IMR-90 (cell line): ENCODE measurements around the gene BCL6. TPM values are rescaled to one million over a fixed set of nuclear protein-coding genes. Genes with fewer than 3 reads are reported as not detected.

ENCODE experiments used
- ATAC-seq: fragments of 200-7000 bp; cut with Tn5 transposase; 2 replicates; pipeline ENCODE4 v1.9.1; 2020; ENCODE audit warnings: low read depth, mild to moderate bottlenecking, moderate library complexity
- BruUV-seq: library from RNA; stranded (reverse); fragments of 400-500 nt; replicated peaks from 2 replicates; lab custom pipeline; 2021; lab: Mats Ljungman, UMichigan
- CTCF ChIA-PET: fragments of 300-600 bp; formaldehyde crosslinking; extraction: SDS; loops from one replicate; lab custom pipeline; 2021; ENCODE audit warnings: antibody characterized with exemption; lab: Yijun Ruan, JAX
- POLR2A ChIA-PET: fragments of 300-600 bp; sonication (Branson Sonifier 250); formaldehyde crosslinking; loops from one replicate; lab custom pipeline; 2022; ENCODE audit warnings: antibody characterized with exemption; ENCODE audit not compliant: unreplicated experiment; lab: Charles Lee
- DNase-seq: peaks from one replicate; pipeline ENCODE4 v3.0.0; 2013
- H2AFZ ChIP-seq: replicated peaks from 2 replicates; pipeline ENCODE3; 2013; ENCODE audit warnings: low read length, mild to moderate bottlenecking; ENCODE audit not compliant: poor library complexity
- H2AK5ac ChIP-seq: 2 replicates; pipeline ENCODE4 v1.6.1; 2013; ENCODE audit warnings: low read depth, low read length, inconsistent platforms
- H2AK9ac ChIP-seq: replicated peaks from 2 replicates; pipeline ENCODE3; 2013; ENCODE audit warnings: mild to moderate bottlenecking, low read depth, low read length, moderate library complexity; ENCODE audit not compliant: poor library complexity
- H2BK120ac ChIP-seq: 2 replicates; pipeline ENCODE4 v1.6.1; 2013; ENCODE audit warnings: low read depth, low read length, inconsistent platforms
- H2BK15ac ChIP-seq: 3 replicates; pipeline ENCODE4 v1.6.1; 2013; ENCODE audit warnings: low read depth, low read length, inconsistent platforms
- H2BK20ac ChIP-seq: 2 replicates; pipeline ENCODE4 v1.6.1; 2013; ENCODE audit warnings: low read depth, mild to moderate bottlenecking, inconsistent platforms, low read length, moderate library complexity
- H2BK5ac ChIP-seq: 2 replicates; pipeline ENCODE4 v1.6.1; 2013; ENCODE audit warnings: mild to moderate bottlenecking, low read depth, low read length, inconsistent platforms; ENCODE audit not compliant: poor library complexity, severe bottlenecking
- H3K14ac ChIP-seq: replicated peaks from 2 replicates; pipeline ENCODE4 v1.6.1; 2013; ENCODE audit warnings: low read depth, low read length, inconsistent platforms
- H3K18ac ChIP-seq: 2 replicates; pipeline ENCODE4 v1.6.1; 2013; ENCODE audit warnings: low read depth, low read length, control low read depth
- H3K23ac ChIP-seq: 2 replicates; pipeline ENCODE4 v1.6.1; 2013; ENCODE audit warnings: low read depth, low read length, inconsistent platforms
- H3K27ac ChIP-seq: 2 replicates; pipeline ENCODE4 v1.5.1; 2013; ENCODE audit warnings: mild to moderate bottlenecking, control low read depth, low read length; ENCODE audit not compliant: insufficient read depth
- H3K27me3 ChIP-seq: 2 replicates; pipeline ENCODE4 v1.6.1; 2013; ENCODE audit warnings: low read length; ENCODE audit not compliant: control insufficient read depth, insufficient read depth
- H3K36me3 ChIP-seq: 2 replicates; pipeline ENCODE4 v1.6.1; 2013; ENCODE audit warnings: low read length, mixed read lengths; ENCODE audit not compliant: control insufficient read depth, insufficient read depth
- H3K4ac ChIP-seq: 2 replicates; pipeline ENCODE4 v1.6.1; 2013; ENCODE audit warnings: low read depth, low read length, inconsistent platforms
- H3K4me1 ChIP-seq: 2 replicates; pipeline ENCODE4 v1.6.1; 2013; ENCODE audit warnings: low read length, mixed read lengths; ENCODE audit not compliant: control insufficient read depth, insufficient read depth
- H3K4me2 ChIP-seq: 2 replicates; pipeline ENCODE4 v1.6.1; 2013; ENCODE audit warnings: low read depth, mild to moderate bottlenecking, control low read depth, low read length, moderate library complexity
- H3K4me3 ChIP-seq: 2 replicates; pipeline ENCODE4 v1.5.1; 2013; ENCODE audit warnings: low read depth, mild to moderate bottlenecking, control low read depth, low read length, moderate library complexity; ENCODE audit not compliant: insufficient read depth
- H3K56ac ChIP-seq: 2 replicates; pipeline ENCODE4 v1.6.1; 2013; ENCODE audit warnings: low read length, inconsistent platforms; ENCODE audit not compliant: insufficient read depth; ENCODE audit errors: extremely low read depth
- H3K79me1 ChIP-seq, 2 experiments: 2 replicates each; pipeline ENCODE4 v1.6.1; 2013; ENCODE audit warnings: low read length in 2 of 2, inconsistent platforms in 1 of 2, low read depth in 1 of 2
- H3K9ac ChIP-seq: 2 replicates; pipeline ENCODE4 v1.6.1; 2013; ENCODE audit warnings: low read depth, low read length, control low read depth
- H3K9me1 ChIP-seq: 2 replicates; pipeline ENCODE4 v1.6.1; 2013; ENCODE audit warnings: low read length, inconsistent platforms; ENCODE audit not compliant: insufficient read depth
- H3K9me3 ChIP-seq: 2 replicates; pipeline ENCODE4 v1.6.1; 2013; ENCODE audit warnings: low read length; ENCODE audit not compliant: control insufficient read depth, insufficient read depth
- H4K20me1 ChIP-seq: 2 replicates; pipeline ENCODE4 v1.6.1; 2013; ENCODE audit warnings: low read length, inconsistent platforms; ENCODE audit not compliant: insufficient read depth
- H4K5ac ChIP-seq: 2 replicates; pipeline ENCODE4 v1.6.1; 2013; ENCODE audit warnings: mild to moderate bottlenecking, low read depth, low read length, control low read depth
- H4K8ac ChIP-seq, 2 experiments: 2 replicates each; pipeline ENCODE4 v1.6.1; 2013; ENCODE audit warnings: low read depth in 2 of 2, low read length in 2 of 2, control low read depth in 1 of 2, inconsistent platforms in 1 of 2
- H4K91ac ChIP-seq: 2 replicates; pipeline ENCODE4 v1.6.1; 2013; ENCODE audit warnings: low read depth, low read length, inconsistent platforms; ENCODE audit not compliant: insufficient read depth
- BHLHE40 ChIP-seq: fragments of 150-350 bp; IDR thresholded peaks from 2 replicates; pipeline ENCODE4 v1.6.1; 2016; ENCODE audit warnings: mild to moderate bottlenecking, low read depth, low read length
- CTCF ChIP-seq: conservative IDR thresholded peaks from 2 replicates; pipeline ENCODE4 v1.5.1; 2012; ENCODE audit warnings: mild to moderate bottlenecking, low read depth, low read length, improper control_type of control experiment
- WGBS, 2 experiments: methylation state at CpG; one replicate each; pipeline versions ENCODE4 v1.1.5 to v1.1.7; 2013; ENCODE audit warnings: missing lambda C conversion rate in 2 of 2; ENCODE audit not compliant: insufficient read length in 1 of 2; ENCODE audit errors: extremely low coverage in 2 of 2; 5-methylcytosine and 5-hydroxymethylcytosine counted together
- dilution Hi-C: fragments of 300-500 bp; cut with HindIII; formaldehyde crosslinking; loops from one replicate; pipeline ENCODE4 v1.14.3; 2018; ENCODE audit warnings: low sequenced_read_pairs; ENCODE audit not compliant: unreplicated experiment
- in situ Hi-C: fragments of 300-500 bp; cut with MboI; formaldehyde crosslinking; loops from 3 replicates; pipeline ENCODE4 v1.14.3; 2019; ENCODE audit warnings: low sequenced_read_pairs, inconsistent platforms, mixed read lengths
- intact Hi-C: fragments of 100-400 bp; cut with micrococcal nuclease; formaldehyde crosslinking; loops from 2 replicates; pipeline ENCODE4 v1.10.0; 2022
- polyA plus RNA-seq, 3 experiments: library from polyadenylated mRNA; depleted of rRNA; stranded (reverse); fragments of >200 nt; gene quantifications; 2 replicates each; pipeline ENCODE4 v1.2.3, GENCODE V29; 2012; ENCODE audit warnings: low replicate concordance in 1 of 3
- total RNA-seq: library from RNA; depleted of rRNA; stranded (reverse); fragments of >200 nt; gene quantifications from 2 replicates; pipeline ENCODE4 v1.2.3, GENCODE V29; 2012

The BCL6 gene
- total and polyA plus RNA-seq, 2 of the 4 experiments (the other 2 are of a cell fraction) = 19.7 to 22.6 TPM

DNA sequence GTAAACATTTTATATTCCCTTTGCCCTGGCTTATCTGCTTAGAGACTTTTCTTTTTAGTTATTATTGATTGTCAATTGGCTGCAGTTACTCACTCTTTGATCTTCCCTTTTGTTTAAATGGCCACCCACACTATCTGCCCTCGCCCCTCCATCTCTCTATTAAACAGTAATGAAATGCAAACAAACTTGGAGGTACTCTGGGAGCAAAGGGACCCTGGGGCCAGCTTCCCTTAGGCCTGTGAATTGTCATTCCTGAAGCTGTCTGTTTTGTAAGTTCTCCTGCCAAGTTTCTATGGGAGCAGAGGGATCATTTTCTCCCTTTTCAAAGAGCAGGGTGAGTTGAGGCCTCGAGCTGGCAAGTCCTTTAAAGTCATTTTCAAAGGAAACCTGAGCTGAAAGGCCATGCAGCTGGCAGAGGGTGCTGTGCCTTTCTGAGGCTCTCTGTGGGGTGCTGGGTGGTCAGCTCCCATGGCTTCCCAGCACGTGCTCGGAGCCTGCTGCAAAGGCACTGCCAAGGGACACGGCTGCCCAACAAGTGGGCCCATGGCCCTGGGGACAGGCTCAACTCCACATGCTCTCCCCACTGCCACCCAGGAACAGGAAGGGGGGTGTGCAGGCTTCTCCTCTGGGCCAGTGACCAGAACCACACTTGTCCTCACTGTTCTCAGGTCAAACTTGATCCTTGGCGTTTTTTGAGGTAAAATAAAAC lies 25.5 kb downstream of the BCL6 start:
- no peak overlapping the region for H2AK5ac ChIP-seq
- peak; percentile 19 for ATAC-seq
- WGBS, 2 experiments = no CpG with 5 or more reads among the region's 6 CpGs
- H4K8ac ChIP-seq = no peak overlapping the region
- no peaks in the 10 kb centered on the region for H3K9me3 ChIP-seq
- H2BK15ac ChIP-seq = no peak overlapping the region
- peaks cover 32% of the 10 kb centered on the region for H3K36me3 ChIP-seq
- no peak overlapping the region for H3K27ac ChIP-seq
- TF ChIP-seq CTCF (no peak), BHLHE40 (no peak)
- no peak overlapping the region for H3K4me2 ChIP-seq
- H4K20me1 ChIP-seq = no peaks in the 10 kb centered on the region
- no peak overlapping the region for H3K18ac ChIP-seq
- DNase-seq = no peak
- H2BK5ac ChIP-seq = no peak overlapping the region
- intact Hi-C loops (no loop called here), dilution Hi-C loops (no loop called here), in situ Hi-C loops (loop anchor here (25.0 kb wide), 1 partner anchor 1518 kb away; no protein-coding TSS in a partner anchor)
- H4K91ac ChIP-seq = no peak overlapping the region
- H3K9me1 ChIP-seq = peaks cover 3% of the 10 kb centered on the region; the same call in 1 of the 2 replicates
- no peak overlapping the region for H3K14ac ChIP-seq
- ChIA-PET POLR2A (no interaction called here), CTCF (no interaction called here)
- no peak overlapping the region for H3K9ac ChIP-seq
- no peak overlapping the region for H3K56ac ChIP-seq
- 0 out of 4 replicates have a peak, but pooled peaks cover 0 to 4% of the 10 kb centered on the region in 2 experiments for H3K79me1 ChIP-seq
- no peak overlapping the region for H3K4me3 ChIP-seq
- no peak overlapping the region for H2BK120ac ChIP-seq
- H2BK20ac ChIP-seq = no peak overlapping the region
- peak overlapping the region; percentile 63 for H2AFZ ChIP-seq
- H2AK9ac ChIP-seq = no peak overlapping the region
- no peak overlapping the region for H3K23ac ChIP-seq
- H4K5ac ChIP-seq = no peak overlapping the region
- H3K27me3 ChIP-seq = peaks cover 3% of the 10 kb centered on the region; the same call in 1 of the 2 replicates
- H3K4me1 ChIP-seq = peaks cover 2% of the 10 kb centered on the region; the same call in 1 of the 2 replicates
- BruUV-seq = no TSS peak
- H3K4ac ChIP-seq = no peak overlapping the region
